ENCODE measurements around the gene GPBP1L1.
"Not testable (repeated sequence)": the region's sequence is repeated elsewhere in the genome, so short reads cannot be mapped to it uniquely, and the experiment has no call there.

GPBP1L1 gene

DNA sequence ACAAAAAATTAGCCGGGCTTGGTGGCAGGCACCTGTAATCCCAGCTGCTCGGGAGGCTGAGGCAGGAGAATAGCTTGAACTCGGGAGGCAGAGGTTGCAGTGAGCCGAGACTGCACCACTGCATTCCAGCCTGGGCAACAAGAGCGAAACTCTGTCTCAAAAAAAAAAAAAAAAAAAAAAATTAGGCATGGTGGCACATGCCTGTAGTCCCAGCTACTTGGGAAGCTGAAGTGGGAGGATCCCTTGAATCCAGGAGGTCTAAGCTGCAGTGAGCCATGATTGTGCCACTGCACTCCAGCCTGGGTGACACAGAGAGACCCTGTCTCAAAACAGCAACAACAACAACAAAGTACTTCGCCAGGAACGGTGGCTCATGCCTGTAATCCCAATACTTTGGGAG is 9.8 kb downstream of the GPBP1L1 start:
- H3K27ac ChIP-seq (replicated peaks; ENCODE audit: low read length); H3K14ac ChIP-seq (ENCODE audit: low read length); H2BK120ac ChIP-seq (ENCODE audit: low read depth, low read length); H2BK15ac ChIP-seq (ENCODE audit: low read length); H4K91ac ChIP-seq (ENCODE audit: low read depth, low read length, poor library complexity); H2BK12ac ChIP-seq (ENCODE audit: low read length); H2AFZ ChIP-seq (ENCODE audit: low read length); H3K4ac ChIP-seq (ENCODE audit: low read length); H3K4me2 ChIP-seq (ENCODE audit: insufficient read depth, low read length, poor library complexity, severe bottlenecking); DNase-seq (ENCODE audit: low spot score); H2BK5ac ChIP-seq (ENCODE audit: low read length); H3K9me3 ChIP-seq (replicated peaks in 1 of 2; ENCODE audit: control insufficient read depth in 2 of 2, insufficient read depth in 1 of 2, low read depth in 1 of 2, low read length in 2 of 2); H3K18ac ChIP-seq (ENCODE audit: low read length); H3K4me1 ChIP-seq (ENCODE audit: control insufficient read depth in 2 of 2, insufficient read depth in 1 of 2, low read depth in 1 of 2, low read length in 2 of 2); H3K23ac ChIP-seq (ENCODE audit: low read depth, low read length, poor library complexity); H2AK5ac ChIP-seq (ENCODE audit: low read depth, low read length); H4K8ac ChIP-seq (ENCODE audit: low read depth, low read length); H3K4me3 ChIP-seq (ENCODE audit: low read length in 2 of 2); H3K27me3 ChIP-seq (ENCODE audit: control insufficient read depth in 3 of 3, insufficient read depth in 3 of 3, low read depth in 1 of 3, low read length in 3 of 3); H3K9ac ChIP-seq (ENCODE audit: low read depth, low read length, poor library complexity): not testable (repeated sequence)
- WGBS, 2 donors (ENCODE audit: extremely low coverage in 2 of 2, insufficient read length in 2 of 2, insufficient replicate concordance in 1 of 2), result no CpG with 5 or more reads among the region's 7 CpGs
- Histone ChIP-seq H3K79me1 (ENCODE audit: low read depth, low read length) (peaks cover 12% of the 10 kb centered on the region), H3K36me3 (replicated peaks in 1 of 2; ENCODE audit: control insufficient read depth in 2 of 2, insufficient read depth in 2 of 2, low read length in 2 of 2) (peaks cover 0 to 45% of the 10 kb centered on the region in 2 donors)

GRCh38 chr1:45674478-45674877 is 11.9 kb downstream of the GPBP1L1 start:
- H4K91ac ChIP-seq (ENCODE audit: low read depth, low read length, poor library complexity), result no peak overlapping the region
- no peak overlapping the region for H2BK12ac ChIP-seq (ENCODE audit: low read length)
- no peak overlapping the region for H3K4me2 ChIP-seq (ENCODE audit: insufficient read depth, low read length, poor library complexity, severe bottlenecking)
- H3K23ac ChIP-seq (ENCODE audit: low read depth, low read length, poor library complexity), result no peak overlapping the region
- no peak overlapping the region for H3K9ac ChIP-seq (ENCODE audit: low read depth, low read length, poor library complexity)
- DNase-seq (ENCODE audit: low spot score), result no peak
- no peak overlapping the region for H3K4me3 ChIP-seq (ENCODE audit: low read length in 2 of 2)
- H3K4me1 ChIP-seq (ENCODE audit: control insufficient read depth in 2 of 2, insufficient read depth in 1 of 2, low read depth in 1 of 2, low read length in 2 of 2), result peaks cover 0 to 2% of the 10 kb centered on the region in 2 donors
- peaks cover 0 to 4% of the 10 kb centered on the region in 2 donors for H3K9me3 ChIP-seq (replicated peaks in 1 of 2; ENCODE audit: control insufficient read depth in 2 of 2, insufficient read depth in 1 of 2, low read depth in 1 of 2, low read length in 2 of 2)
- no peak overlapping the region for H3K4ac ChIP-seq (ENCODE audit: low read length)
- WGBS, 2 donors (ENCODE audit: extremely low coverage in 2 of 2, insufficient read length in 2 of 2, insufficient replicate concordance in 1 of 2), result no CpG with 5 or more reads among the region's 5 CpGs
- H2BK120ac ChIP-seq (ENCODE audit: low read depth, low read length), result no peak overlapping the region
- no peak overlapping the region for H2AK5ac ChIP-seq (ENCODE audit: low read depth, low read length)
- peaks cover 0 to 49% of the 10 kb centered on the region in 2 donors for H3K36me3 ChIP-seq (replicated peaks in 1 of 2; ENCODE audit: control insufficient read depth in 2 of 2, insufficient read depth in 2 of 2, low read length in 2 of 2)
- H2BK15ac ChIP-seq (ENCODE audit: low read length), result no peak overlapping the region
- H3K27ac ChIP-seq (replicated peaks; ENCODE audit: low read length), result no peak overlapping the region
- no peaks in the 10 kb centered on the region for H3K27me3 ChIP-seq (ENCODE audit: control insufficient read depth in 3 of 3, insufficient read depth in 3 of 3, low read depth in 1 of 3, low read length in 3 of 3)
- no peak overlapping the region for H3K14ac ChIP-seq (ENCODE audit: low read length)
- H2BK5ac ChIP-seq (ENCODE audit: low read length), result no peak overlapping the region
- no peak overlapping the region for H2AFZ ChIP-seq (ENCODE audit: low read length)
- peaks cover 11% of the 10 kb centered on the region for H3K79me1 ChIP-seq (ENCODE audit: low read depth, low read length)
- no peak overlapping the region for H4K8ac ChIP-seq (ENCODE audit: low read depth, low read length)
- H3K18ac ChIP-seq (ENCODE audit: low read length), result no peak overlapping the region

DNA sequence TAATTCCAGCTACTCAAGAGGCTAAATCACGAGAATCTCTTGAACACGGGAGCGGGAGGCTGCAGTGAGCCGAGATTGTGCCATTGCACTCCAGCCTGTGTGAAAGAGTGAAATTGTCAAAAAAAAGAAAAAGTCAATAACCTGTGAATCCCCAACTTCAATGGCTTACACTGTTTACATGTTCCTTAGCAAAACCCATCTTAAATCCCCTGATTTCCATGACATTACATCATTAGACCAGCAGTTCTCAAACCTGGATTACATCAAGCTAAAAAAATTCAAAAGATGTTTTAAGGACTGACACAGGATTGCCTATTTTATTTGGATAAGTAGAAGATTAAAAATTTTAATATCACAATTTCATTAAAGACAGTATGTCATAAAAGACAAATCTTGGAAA is 12.4 kb downstream of the GPBP1L1 start:
- no peak for DNase-seq (ENCODE audit: low spot score)
- H2BK120ac ChIP-seq (ENCODE audit: low read depth, low read length), result no peak overlapping the region
- peaks cover 0 to 4% of the 10 kb centered on the region in 2 donors for H3K9me3 ChIP-seq (replicated peaks in 1 of 2; ENCODE audit: control insufficient read depth in 2 of 2, insufficient read depth in 1 of 2, low read depth in 1 of 2, low read length in 2 of 2)
- H3K4me3 ChIP-seq (ENCODE audit: low read length in 2 of 2), result no peak overlapping the region
- no peak overlapping the region for H3K27ac ChIP-seq (replicated peaks; ENCODE audit: low read length)
- no peak overlapping the region for H2AFZ ChIP-seq (ENCODE audit: low read length)
- H4K91ac ChIP-seq (ENCODE audit: low read depth, low read length, poor library complexity), result no peak overlapping the region
- H3K18ac ChIP-seq (ENCODE audit: low read length), result no peak overlapping the region
- H3K4me2 ChIP-seq (ENCODE audit: insufficient read depth, low read length, poor library complexity, severe bottlenecking), result no peak overlapping the region
- H2BK12ac ChIP-seq (ENCODE audit: low read length), result no peak overlapping the region
- H4K8ac ChIP-seq (ENCODE audit: low read depth, low read length), result no peak overlapping the region
- no peak overlapping the region for H3K4ac ChIP-seq (ENCODE audit: low read length)
- H2BK5ac ChIP-seq (ENCODE audit: low read length), result no peak overlapping the region
- H2BK15ac ChIP-seq (ENCODE audit: low read length), result no peak overlapping the region
- H3K14ac ChIP-seq (ENCODE audit: low read length), result no peak overlapping the region
- no peaks in the 10 kb centered on the region for H3K4me1 ChIP-seq (ENCODE audit: control insufficient read depth in 2 of 2, insufficient read depth in 1 of 2, low read depth in 1 of 2, low read length in 2 of 2)
- no CpG with 5 or more reads among the region's 4 CpGs for WGBS, 2 donors (ENCODE audit: extremely low coverage in 2 of 2, insufficient read length in 2 of 2, insufficient replicate concordance in 1 of 2)
- no peak overlapping the region for H3K23ac ChIP-seq (ENCODE audit: low read depth, low read length, poor library complexity)
- no peak overlapping the region for H2AK5ac ChIP-seq (ENCODE audit: low read depth, low read length)
- H3K36me3 ChIP-seq (replicated peaks in 1 of 2; ENCODE audit: control insufficient read depth in 2 of 2, insufficient read depth in 2 of 2, low read length in 2 of 2), result peaks cover 0 to 47% of the 10 kb centered on the region in 2 donors
- H3K9ac ChIP-seq (ENCODE audit: low read depth, low read length, poor library complexity), result no peak overlapping the region
- peaks cover 9% of the 10 kb centered on the region for H3K79me1 ChIP-seq (ENCODE audit: low read depth, low read length)
- no peaks in the 10 kb centered on the region for H3K27me3 ChIP-seq (ENCODE audit: control insufficient read depth in 3 of 3, insufficient read depth in 3 of 3, low read depth in 1 of 3, low read length in 3 of 3)

DNA sequence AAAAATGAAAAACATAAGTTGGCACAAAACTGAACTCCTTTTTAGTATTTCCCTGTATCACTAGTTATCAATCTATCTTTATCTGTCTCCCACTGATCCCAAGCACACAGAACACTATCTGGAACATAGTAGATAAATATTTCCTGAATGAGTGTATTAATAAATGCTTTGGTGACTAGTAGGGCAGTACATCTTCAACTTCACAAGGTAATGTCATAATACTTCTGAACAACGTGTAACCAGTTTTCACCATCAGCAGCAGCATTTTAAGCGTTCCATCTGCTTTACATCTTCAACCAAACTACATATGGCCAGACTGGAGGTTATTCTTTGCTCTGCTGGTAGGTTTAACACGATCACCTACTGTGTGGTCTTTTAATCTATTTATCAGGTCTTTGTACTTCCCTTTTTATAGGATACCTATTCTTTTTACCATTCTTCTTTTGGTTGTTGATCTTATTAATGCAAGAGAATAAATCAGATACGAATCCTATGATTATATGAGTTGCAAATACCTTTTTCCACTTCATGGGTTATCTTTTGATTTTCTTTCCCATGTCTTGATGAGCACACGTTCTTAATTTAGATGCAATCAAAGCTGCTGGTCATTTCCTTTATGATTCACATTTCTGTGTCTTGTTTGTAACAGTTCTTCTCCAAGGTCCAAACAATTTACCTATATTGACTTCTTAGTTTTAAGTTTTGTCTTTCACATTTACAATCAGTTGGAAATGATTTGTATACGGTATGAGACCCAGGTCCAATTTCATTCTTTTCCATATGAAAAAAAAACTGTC is 16.3 kb downstream of the GPBP1L1 start:
- no CpG with 5 or more reads among the region's 6 CpGs for WGBS, 2 donors (ENCODE audit: extremely low coverage in 2 of 2, insufficient read length in 2 of 2, insufficient replicate concordance in 1 of 2)
- Histone ChIP-seq H3K9me3 (replicated peaks in 1 of 2; ENCODE audit: control insufficient read depth in 2 of 2, insufficient read depth in 1 of 2, low read depth in 1 of 2, low read length in 2 of 2) (peaks cover 0 to 4% of the 10 kb centered on the region in 2 donors), H3K36me3 (replicated peaks in 1 of 2; ENCODE audit: control insufficient read depth in 2 of 2, insufficient read depth in 2 of 2, low read length in 2 of 2) (peaks cover 0 to 35% of the 10 kb centered on the region in 2 donors)

More for the DNA sequence above, 16.3 kb downstream of the GPBP1L1 start:
- no peak overlapping the region for H2BK12ac ChIP-seq (ENCODE audit: low read length)
- no peaks in the 10 kb centered on the region for H3K27me3 ChIP-seq (ENCODE audit: control insufficient read depth in 3 of 3, insufficient read depth in 3 of 3, low read depth in 1 of 3, low read length in 3 of 3)
- H4K91ac ChIP-seq (ENCODE audit: low read depth, low read length, poor library complexity), result no peak overlapping the region
- H2BK5ac ChIP-seq (ENCODE audit: low read length), result no peak overlapping the region
- no peak overlapping the region for H3K4me2 ChIP-seq (ENCODE audit: insufficient read depth, low read length, poor library complexity, severe bottlenecking)
- no peak for DNase-seq (ENCODE audit: low spot score)
- H2BK120ac ChIP-seq (ENCODE audit: low read depth, low read length), result no peak overlapping the region
- H3K4me1 ChIP-seq (ENCODE audit: control insufficient read depth in 2 of 2, insufficient read depth in 1 of 2, low read depth in 1 of 2, low read length in 2 of 2), result no peaks in the 10 kb centered on the region
- H4K8ac ChIP-seq (ENCODE audit: low read depth, low read length), result no peak overlapping the region
- H3K4ac ChIP-seq (ENCODE audit: low read length), result no peak overlapping the region
- no peak overlapping the region for H2BK15ac ChIP-seq (ENCODE audit: low read length)
- H3K79me1 ChIP-seq (ENCODE audit: low read depth, low read length), result peaks cover 14% of the 10 kb centered on the region
- no peak overlapping the region for H2AK5ac ChIP-seq (ENCODE audit: low read depth, low read length)
- no peak overlapping the region for H3K23ac ChIP-seq (ENCODE audit: low read depth, low read length, poor library complexity)
- no peak overlapping the region for H2AFZ ChIP-seq (ENCODE audit: low read length)
- no peak overlapping the region for H3K27ac ChIP-seq (replicated peaks; ENCODE audit: low read length)
- no peak overlapping the region for H3K4me3 ChIP-seq (ENCODE audit: low read length in 2 of 2)
- no peak overlapping the region for H3K9ac ChIP-seq (ENCODE audit: low read depth, low read length, poor library complexity)
- H3K14ac ChIP-seq (ENCODE audit: low read length), result no peak overlapping the region
- H3K18ac ChIP-seq (ENCODE audit: low read length), result no peak overlapping the region
